ENCODE results near the gene JAZF1.

JAZF1 gene

DNA sequence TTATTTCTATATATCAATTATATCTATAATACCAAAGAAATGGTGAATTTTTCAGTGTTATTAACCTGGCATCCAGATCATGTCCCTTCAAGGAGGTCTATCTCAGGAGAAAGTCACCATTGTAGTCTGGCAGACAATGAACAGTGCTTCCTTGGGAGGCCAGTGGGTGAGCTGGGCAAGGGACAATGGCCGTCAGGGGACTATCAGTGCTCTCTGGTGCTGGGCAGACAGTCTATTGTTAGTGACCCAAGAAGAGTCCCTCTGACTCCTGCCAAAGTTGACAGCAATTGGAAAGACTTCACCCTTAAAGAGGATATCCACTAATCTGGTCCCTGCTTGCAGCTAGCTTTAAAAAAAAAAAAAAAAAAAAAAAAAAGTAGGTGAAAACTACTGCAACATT lies 7.1 kb downstream of the JAZF1 start:
- in situ Hi-C loops (cut with MboI; ENCODE audit: low pct_unique_long_range_greater_than_20kb, low sequenced_read_pairs, unreplicated experiment) = no loop called here
- DNase-seq (ENCODE audit: low spot score) = no peak
- TF ChIP-seq, protein P1, sequence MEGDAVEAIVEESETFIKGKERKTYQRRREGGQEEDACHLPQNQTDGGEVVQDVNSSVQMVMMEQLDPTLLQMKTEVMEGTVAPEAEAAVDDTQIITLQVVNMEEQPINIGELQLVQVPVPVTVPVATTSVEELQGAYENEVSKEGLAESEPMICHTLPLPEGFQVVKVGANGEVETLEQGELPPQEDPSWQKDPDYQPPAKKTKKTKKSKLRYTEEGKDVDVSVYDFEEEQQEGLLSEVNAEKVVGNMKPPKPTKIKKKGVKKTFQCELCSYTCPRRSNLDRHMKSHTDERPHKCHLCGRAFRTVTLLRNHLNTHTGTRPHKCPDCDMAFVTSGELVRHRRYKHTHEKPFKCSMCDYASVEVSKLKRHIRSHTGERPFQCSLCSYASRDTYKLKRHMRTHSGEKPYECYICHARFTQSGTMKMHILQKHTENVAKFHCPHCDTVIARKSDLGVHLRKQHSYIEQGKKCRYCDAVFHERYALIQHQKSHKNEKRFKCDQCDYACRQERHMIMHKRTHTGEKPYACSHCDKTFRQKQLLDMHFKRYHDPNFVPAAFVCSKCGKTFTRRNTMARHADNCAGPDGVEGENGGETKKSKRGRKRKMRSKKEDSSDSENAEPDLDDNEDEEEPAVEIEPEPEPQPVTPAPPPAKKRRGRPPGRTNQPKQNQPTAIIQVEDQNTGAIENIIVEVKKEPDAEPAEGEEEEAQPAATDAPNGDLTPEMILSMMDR (IDR thresholded peaks at IDR 0.05; ENCODE audit: extremely low read depth, insufficient read depth, missing control alignments) = no peak

DNA sequence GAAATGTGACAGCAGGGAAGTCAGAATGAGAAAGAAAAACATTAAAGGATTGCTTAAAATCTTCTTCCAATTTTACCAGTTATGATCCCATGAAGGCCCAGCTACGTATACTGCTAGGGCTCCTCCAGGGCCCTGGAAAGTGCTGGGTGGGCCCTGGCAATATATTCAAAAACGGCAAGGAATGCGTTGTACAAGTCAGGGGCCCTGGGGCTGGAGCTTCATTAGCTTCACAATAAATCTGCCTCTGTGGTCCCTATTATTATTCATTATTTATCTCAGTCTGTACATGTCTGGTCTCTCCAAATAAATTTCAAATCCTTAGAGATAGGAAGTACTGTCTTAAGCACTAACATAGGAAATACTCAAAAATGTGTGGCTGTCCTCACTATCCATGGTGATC lies 7.6 kb downstream of the JAZF1 start:
- TF ChIP-seq, protein P1 (IDR thresholded peaks at IDR 0.05; ENCODE audit: extremely low read depth, insufficient read depth, missing control alignments) = no peak
- in situ Hi-C loops (cut with MboI; ENCODE audit: low pct_unique_long_range_greater_than_20kb, low sequenced_read_pairs, unreplicated experiment) = no loop called here
- no peak for DNase-seq (ENCODE audit: low spot score)

DNA sequence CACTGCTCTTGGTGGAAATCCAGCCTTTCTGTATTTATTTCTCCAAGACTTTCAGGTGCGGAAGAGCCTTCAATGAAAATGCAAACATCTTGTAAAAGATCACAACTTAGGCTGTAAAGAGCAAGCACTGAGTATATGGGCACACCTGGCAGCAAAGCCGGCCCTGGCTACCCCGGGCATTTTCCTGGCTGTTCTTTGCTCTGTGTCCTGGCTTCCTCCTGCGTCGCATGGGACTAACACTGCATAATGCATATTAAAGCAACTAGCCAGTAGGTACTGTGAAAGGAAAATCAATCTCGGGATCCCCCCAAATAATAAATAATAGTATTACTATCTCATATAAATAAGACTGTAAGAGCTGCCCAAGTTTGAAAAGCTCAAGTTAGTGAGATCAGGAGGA lies 9.9 kb downstream of the JAZF1 start:
- in situ Hi-C loops (cut with MboI; ENCODE audit: low pct_unique_long_range_greater_than_20kb, low sequenced_read_pairs, unreplicated experiment) = no loop called here
- DNase-seq (ENCODE audit: low spot score) = no peak
- TF ChIP-seq, protein P1 (IDR thresholded peaks at IDR 0.05; ENCODE audit: extremely low read depth, insufficient read depth, missing control alignments) = no peak

DNA sequence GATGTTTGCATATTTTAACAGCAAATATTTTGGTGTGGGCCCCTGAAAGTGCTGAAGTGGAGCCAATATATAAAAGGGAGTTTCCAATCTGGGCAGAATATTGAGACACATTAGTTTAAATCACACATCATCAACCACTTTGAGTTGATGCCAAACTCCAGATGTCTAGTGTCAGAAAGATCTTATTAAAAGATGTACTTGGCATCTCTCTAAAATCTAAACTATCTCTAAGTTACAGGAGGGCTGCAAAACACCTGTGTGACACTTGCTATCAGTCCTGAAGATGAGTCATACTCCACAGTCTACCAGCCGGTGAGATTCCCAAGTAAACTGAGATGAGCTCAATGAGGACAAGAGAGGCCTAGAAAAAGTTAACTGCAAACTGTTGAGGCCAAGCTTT lies 11.4 kb downstream of the JAZF1 start:
- TF ChIP-seq, protein P1 (IDR thresholded peaks at IDR 0.05; ENCODE audit: extremely low read depth, insufficient read depth, missing control alignments) = no peak
- no peak for DNase-seq (ENCODE audit: low spot score)
- in situ Hi-C loops (cut with MboI; ENCODE audit: low pct_unique_long_range_greater_than_20kb, low sequenced_read_pairs, unreplicated experiment) = no loop called here

DNA sequence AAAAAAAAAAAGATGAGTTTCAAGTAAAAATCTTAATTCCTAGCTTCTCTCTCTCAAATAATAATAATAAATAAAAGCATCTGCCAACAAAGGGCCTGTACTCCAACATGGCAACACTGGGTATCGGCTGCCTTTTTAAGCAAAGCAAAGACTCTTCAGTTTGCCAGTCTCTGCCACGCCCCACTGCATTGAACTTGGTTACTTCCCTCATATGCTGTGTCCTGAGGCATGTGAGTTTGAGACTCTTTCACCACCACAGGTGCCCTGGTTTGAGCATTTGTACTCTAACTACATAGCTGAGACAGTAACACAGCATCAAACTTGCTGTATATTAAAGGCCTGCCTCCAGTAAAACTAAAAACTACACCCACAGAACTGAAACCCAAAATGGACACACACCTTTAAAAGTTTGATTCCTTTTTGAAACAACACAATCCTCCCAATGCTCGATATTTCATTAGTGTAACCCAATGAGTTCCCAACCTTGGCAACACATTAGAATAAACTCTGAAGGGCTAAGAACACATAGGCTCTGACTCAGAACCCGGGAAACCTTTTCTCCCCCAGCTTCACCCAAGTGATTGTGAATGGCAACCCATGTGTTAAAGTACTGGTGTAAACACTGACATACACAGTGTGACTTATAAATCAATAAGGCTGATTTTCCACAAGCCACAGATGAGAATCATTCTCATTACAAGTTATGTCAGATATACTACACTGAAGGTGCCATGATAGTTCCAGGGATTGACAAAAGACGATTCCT lies 12.0 kb downstream of the JAZF1 start:
- in situ Hi-C loops (cut with MboI; ENCODE audit: low pct_unique_long_range_greater_than_20kb, low sequenced_read_pairs, unreplicated experiment) = no loop called here
- TF ChIP-seq, protein P1 (IDR thresholded peaks at IDR 0.05; ENCODE audit: extremely low read depth, insufficient read depth, missing control alignments) = no peak
- no peak for DNase-seq (ENCODE audit: low spot score)

DNA sequence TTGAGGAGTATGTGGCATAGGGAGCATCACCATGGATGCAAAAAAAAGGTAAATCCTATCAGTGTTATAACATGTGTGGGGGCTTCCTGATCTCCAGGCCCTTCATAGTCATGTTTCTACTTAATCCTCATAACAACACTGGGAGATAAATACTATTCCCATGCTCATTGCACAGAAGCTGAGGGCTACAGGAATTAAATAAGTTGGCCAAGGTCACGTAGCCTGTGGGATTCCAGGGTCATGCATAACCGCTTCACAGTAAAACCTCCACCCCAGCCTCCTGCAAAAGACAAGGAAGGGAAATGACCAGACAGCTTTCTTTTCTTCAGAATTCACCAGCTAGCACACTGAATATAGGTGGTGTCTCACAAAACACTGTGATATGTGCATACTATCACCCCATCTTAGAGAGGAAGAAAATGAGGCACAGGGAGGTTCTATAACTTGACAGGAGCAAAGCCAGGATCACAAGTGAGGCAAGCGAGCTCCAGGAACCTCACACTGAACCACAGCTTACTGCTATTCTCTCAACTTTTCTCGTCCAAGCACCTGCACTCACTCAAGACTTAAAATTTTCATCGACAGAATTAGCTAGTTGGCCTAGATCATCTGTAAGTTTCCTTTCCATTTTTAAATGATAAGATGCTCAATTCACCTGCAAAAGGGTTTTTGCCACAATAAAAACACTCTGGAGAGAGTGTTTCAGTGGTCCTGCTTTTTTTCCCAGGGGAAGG lies 13.4 kb downstream of the JAZF1 start:
- TF ChIP-seq, protein P1 (IDR thresholded peaks at IDR 0.05; ENCODE audit: extremely low read depth, insufficient read depth, missing control alignments) = no peak
- no peak for DNase-seq (ENCODE audit: low spot score)
- in situ Hi-C loops (cut with MboI; ENCODE audit: low pct_unique_long_range_greater_than_20kb, low sequenced_read_pairs, unreplicated experiment) = no loop called here
